Muscle layer of colon (tissue), 2 donors: ENCODE results near the gene STX1A.
"Not testable (repeated sequence)": the region's sequence is repeated elsewhere in the genome, so short reads cannot be mapped to it uniquely, and the experiment has no call there.

ENCODE experiments used
- H3K27ac ChIP-seq: one replicate; pipeline ENCODE4 v1.7.0; 2013; ENCODE audit warnings: low read depth, mild to moderate bottlenecking, low read length, moderate library complexity
- H3K27me3 ChIP-seq, 2 donors: one replicate each; pipeline ENCODE4 v1.7.0; 2013; ENCODE audit warnings: low read length in 2 of 2, mild to moderate bottlenecking in 2 of 2; ENCODE audit not compliant: insufficient read depth in 2 of 2, control insufficient read depth in 1 of 2
- H3K36me3 ChIP-seq: one replicate; pipeline ENCODE4 v1.7.0; 2013; ENCODE audit warnings: mild to moderate bottlenecking, low read length; ENCODE audit not compliant: insufficient read depth
- H3K4me1 ChIP-seq: one replicate; pipeline ENCODE4 v1.7.0; 2013; ENCODE audit warnings: mild to moderate bottlenecking, low read length; ENCODE audit not compliant: insufficient read depth
- H3K4me3 ChIP-seq, 2 donors: one replicate each; pipeline ENCODE4 v1.7.0; 2013; ENCODE audit warnings: low read length in 2 of 2, low read depth in 1 of 2, mild to moderate bottlenecking in 1 of 2, moderate library complexity in 1 of 2
- H3K9ac ChIP-seq: one replicate; pipeline ENCODE4 v1.7.0; 2013; ENCODE audit warnings: low read length
- H3K9me3 ChIP-seq: one replicate; pipeline ENCODE4 v1.7.0; 2013; ENCODE audit warnings: mild to moderate bottlenecking, low read length
- donor health status: abdominal sarcoma.
- donor health status: Adenocarcinoma of cecum.

STX1A gene

GRCh38 chr7:73676062-73676461 is 43.4 kb downstream of the STX1A start:
- not testable (repeated sequence) for H3K9me3 ChIP-seq, H3K9ac ChIP-seq, H3K4me1 ChIP-seq, H3K27me3 ChIP-seq, H3K4me3 ChIP-seq, H3K27ac ChIP-seq
- peaks cover 11% of the 10 kb centered on the region for H3K36me3 ChIP-seq

GRCh38 chr7:73674468-73675124 is 44.9 kb downstream of the STX1A start:
- no peak overlapping the region for H3K9ac ChIP-seq

GRCh38 chr7:73671857-73672445 is 47.5 kb downstream of the STX1A start:
- no peaks in the 10 kb centered on the region for H3K9me3 ChIP-seq
- peaks cover 7% of the 10 kb centered on the region for H3K4me1 ChIP-seq
- no peak overlapping the region for H3K27ac ChIP-seq
- no peak overlapping the region for H3K9ac ChIP-seq
- H3K27me3 ChIP-seq, result no peaks in the 10 kb centered on the region
- no peaks in the 10 kb centered on the region for H3K36me3 ChIP-seq
- no peak overlapping the region for H3K4me3 ChIP-seq

More at GRCh38 chr7:73674468-73675124, 44.9 kb downstream of the STX1A start:
- no peaks in the 10 kb centered on the region for H3K9me3 ChIP-seq
- H3K36me3 ChIP-seq, result peaks cover 5% of the 10 kb centered on the region
- H3K27ac ChIP-seq, result no peak overlapping the region
- no peaks in the 10 kb centered on the region for H3K27me3 ChIP-seq
- H3K4me3 ChIP-seq, result no peak overlapping the region
- H3K4me1 ChIP-seq, result no peaks in the 10 kb centered on the region

GRCh38 chr7:73671322-73671661 is 48.2 kb downstream of the STX1A start:
- no peaks in the 10 kb centered on the region for H3K36me3 ChIP-seq
- H3K27ac ChIP-seq, result no peak overlapping the region
- H3K4me1 ChIP-seq, result peaks cover 7% of the 10 kb centered on the region
- no peaks in the 10 kb centered on the region for H3K27me3 ChIP-seq
- H3K4me3 ChIP-seq, result no peak overlapping the region
- H3K9me3 ChIP-seq, result no peaks in the 10 kb centered on the region
- H3K9ac ChIP-seq, result no peak overlapping the region

- Histone ChIP-seq H3K27ac (no peak overlapping the region), H3K9ac (no peak overlapping the region), H3K27me3 (no peaks in the 10 kb centered on the region), H3K4me1 (peaks cover 7% of the 10 kb centered on the region), H3K36me3 (no peaks in the 10 kb centered on the region), H3K4me3 (no peak overlapping the region), H3K9me3 (no peaks in the 10 kb centered on the region)
Observed at GRCh38 chr7:73669858-73670385, 49.5 kb downstream of the STX1A start.

GRCh38 chr7:73669288-73669701 is 50.2 kb downstream of the STX1A start:
- Histone ChIP-seq H3K36me3 (no peaks in the 10 kb centered on the region), H3K9ac (no peak overlapping the region), H3K4me3 (no peak overlapping the region), H3K9me3 (no peaks in the 10 kb centered on the region), H3K4me1 (peaks cover 7% of the 10 kb centered on the region), H3K27me3 (no peaks in the 10 kb centered on the region), H3K27ac (no peak overlapping the region)

- Histone ChIP-seq H3K4me1 (peaks cover 7% of the 10 kb centered on the region), H3K9ac (no peak overlapping the region), H3K9me3 (no peaks in the 10 kb centered on the region), H3K27me3 (no peaks in the 10 kb centered on the region), H3K36me3 (no peaks in the 10 kb centered on the region), H3K27ac (no peak overlapping the region), H3K4me3 (peak overlapping the region in 1 of 2 donors; percentile 66)
Observed at GRCh38 chr7:73668886-73669230, 50.6 kb downstream of the STX1A start.

GRCh38 chr7:73668103-73668885 is 51.2 kb downstream of the STX1A start:
- Histone ChIP-seq H3K4me3 (peak overlapping the region; percentile 66 to 71), H3K4me1 (peaks cover 7% of the 10 kb centered on the region), H3K27me3 (no peaks in the 10 kb centered on the region), H3K27ac (peak overlapping the region; percentile 34), H3K9ac (peak overlapping the region; percentile 49), H3K9me3 (no peaks in the 10 kb centered on the region), H3K36me3 (no peaks in the 10 kb centered on the region)

GRCh38 chr7:73667344-73668102 is 51.9 kb downstream of the STX1A start, which contains the start of gene VPS37D:
Gene VPS37D, plus strand, starts transcription at chr7:73667831. Its CDS starts 128 bp downstream, at chr7:73667959.
- H3K9me3 ChIP-seq, result no peaks in the 10 kb centered on the region
- peak within 1 kb of the TSS; percentile 34 for H3K27ac ChIP-seq
- no peaks in the 10 kb centered on the region for H3K36me3 ChIP-seq
- peak within 1 kb of the TSS; percentile 49 for H3K9ac ChIP-seq
- peaks cover 7% of the 10 kb centered on the region for H3K4me1 ChIP-seq
- H3K4me3 ChIP-seq, result peak within 1 kb of the TSS; percentile 66 to 71
- no peaks in the 10 kb centered on the region for H3K27me3 ChIP-seq

GRCh38 chr7:73663033-73663432 is 56.4 kb downstream of the STX1A start:
- no peak overlapping the region for H3K4me3 ChIP-seq
- H3K9me3 ChIP-seq, result no peaks in the 10 kb centered on the region
- H3K27me3 ChIP-seq, result no peaks in the 10 kb centered on the region
- H3K36me3 ChIP-seq, result no peaks in the 10 kb centered on the region
- H3K4me1 ChIP-seq, result no peaks in the 10 kb centered on the region
- no peak overlapping the region for H3K9ac ChIP-seq
- H3K27ac ChIP-seq, result no peak overlapping the region

GRCh38 chr7:73660594-73660993 is 58.9 kb downstream of the STX1A start:
- not testable (repeated sequence) for H3K4me1 ChIP-seq, H3K36me3 ChIP-seq, H3K4me3 ChIP-seq, H3K27ac ChIP-seq, H3K27me3 ChIP-seq, H3K9ac ChIP-seq, H3K9me3 ChIP-seq
